ENCODE data around the gene GRM8. TPM values are rescaled to one million over a fixed set of nuclear protein-coding genes. Genes with fewer than 3 reads are reported as not detected.
"Not testable (repeated sequence)": the region's sequence is repeated elsewhere in the genome, so short reads cannot be mapped to it uniquely, and the experiment has no call there.

GRM8 gene
- total RNA-seq, 1 donor from 2014 or later = under 0.01 TPM

DNA sequence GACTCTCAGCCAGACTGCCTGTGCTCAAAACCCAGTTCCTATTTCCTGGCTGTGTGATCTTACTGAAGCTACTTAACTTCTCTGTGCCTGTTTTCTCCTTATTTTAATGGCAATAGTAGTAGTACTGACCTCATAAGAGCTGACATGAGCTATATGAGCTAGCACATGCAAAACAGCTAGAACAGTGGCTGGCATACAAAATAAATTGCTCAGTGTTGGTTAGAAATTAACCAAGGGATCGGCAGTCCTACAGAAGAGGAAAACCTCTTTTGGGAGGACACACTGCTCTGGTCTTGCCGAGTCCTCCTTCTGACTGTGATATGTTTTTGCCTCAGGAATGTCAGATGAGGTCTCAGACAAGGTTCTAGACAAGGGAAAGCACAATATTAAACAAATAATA lies 322.6 kb downstream of the GRM8 start:
- DNase-seq (ENCODE audit: low read depth, low spot score) = no peak

DNA sequence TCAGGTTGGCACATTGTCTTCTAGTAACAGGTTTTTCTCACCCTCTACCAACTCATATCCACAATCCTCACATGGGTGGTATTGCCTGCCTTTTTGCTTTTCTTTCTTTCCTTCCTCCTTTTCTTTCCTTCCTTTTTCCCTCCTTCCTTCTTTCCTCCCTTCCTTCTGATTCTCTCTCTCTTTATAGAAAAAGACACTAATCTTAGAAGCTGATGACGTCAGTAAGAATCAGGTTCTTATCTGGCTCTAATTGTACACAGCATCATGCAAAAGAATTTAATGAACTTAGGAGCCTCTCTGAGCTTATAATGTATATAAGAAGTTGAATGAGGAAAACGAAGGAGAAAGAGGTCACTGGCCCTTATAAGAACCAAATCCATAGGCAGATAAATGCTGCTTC lies 328.3 kb downstream of the GRM8 start:
- no peak for DNase-seq (ENCODE audit: low read depth, low spot score)

DNA sequence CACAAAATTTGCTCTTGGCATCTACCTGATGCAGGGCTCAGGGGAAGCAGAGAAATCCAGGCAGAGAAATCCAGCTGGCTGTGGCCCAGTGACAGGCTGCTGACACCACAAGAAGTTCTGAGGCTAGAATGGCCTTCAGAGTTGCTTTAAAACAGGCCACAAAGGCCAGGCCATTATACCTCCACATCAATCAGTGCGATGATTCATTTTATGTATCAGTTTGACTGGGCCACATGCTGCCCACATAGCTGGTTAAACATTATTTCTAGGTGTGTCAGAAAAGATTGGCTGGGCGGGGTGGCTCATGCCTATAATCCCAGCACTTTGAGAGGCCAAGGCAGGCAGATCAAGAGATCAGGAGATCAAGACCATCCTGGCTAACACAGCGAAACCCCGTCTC lies 341.1 kb downstream of the GRM8 start:
- DNase-seq (ENCODE audit: low read depth, low spot score) = not testable (repeated sequence)

DNA sequence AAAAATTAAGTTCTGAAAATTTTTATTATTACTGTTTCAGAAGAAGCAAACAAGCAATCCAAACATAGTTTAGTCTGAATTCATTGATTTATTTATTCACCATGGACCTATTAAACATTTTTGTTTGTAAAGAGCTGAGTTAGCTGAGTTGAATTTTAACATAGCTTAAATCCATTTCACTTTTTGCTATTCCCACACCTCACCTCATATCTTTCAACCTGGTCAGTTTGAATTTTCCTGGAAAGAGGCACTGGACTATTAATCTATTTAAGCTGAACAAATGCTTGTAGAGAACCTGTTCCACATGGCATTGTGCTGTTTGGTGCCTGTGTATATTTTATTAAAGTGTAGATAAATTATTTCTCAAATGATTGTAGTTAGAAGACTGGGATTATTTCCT lies 344.2 kb downstream of the GRM8 start:
- not testable (repeated sequence) for DNase-seq (ENCODE audit: low read depth, low spot score)

DNA sequence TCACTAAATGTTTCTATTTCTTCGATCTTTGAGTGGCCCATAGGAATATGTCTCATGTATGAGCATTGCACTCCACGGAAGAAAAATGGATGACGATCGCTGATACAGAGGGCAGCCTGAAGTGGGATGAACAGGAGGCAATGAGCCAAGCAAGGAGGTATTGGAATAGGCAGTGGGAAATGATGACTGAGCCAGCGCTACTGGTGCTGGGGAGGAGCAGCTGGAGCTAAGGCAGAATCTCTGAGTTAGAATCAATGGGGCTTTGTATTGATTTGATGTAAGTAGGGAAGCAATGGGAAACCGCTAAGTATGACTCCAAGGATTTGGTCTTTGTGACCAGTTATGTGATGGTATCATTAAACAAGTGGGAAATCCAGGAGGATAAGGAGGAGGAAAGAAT lies 345.1 kb downstream of the GRM8 start:
- not testable (repeated sequence) for DNase-seq (ENCODE audit: low read depth, low spot score)

DNA sequence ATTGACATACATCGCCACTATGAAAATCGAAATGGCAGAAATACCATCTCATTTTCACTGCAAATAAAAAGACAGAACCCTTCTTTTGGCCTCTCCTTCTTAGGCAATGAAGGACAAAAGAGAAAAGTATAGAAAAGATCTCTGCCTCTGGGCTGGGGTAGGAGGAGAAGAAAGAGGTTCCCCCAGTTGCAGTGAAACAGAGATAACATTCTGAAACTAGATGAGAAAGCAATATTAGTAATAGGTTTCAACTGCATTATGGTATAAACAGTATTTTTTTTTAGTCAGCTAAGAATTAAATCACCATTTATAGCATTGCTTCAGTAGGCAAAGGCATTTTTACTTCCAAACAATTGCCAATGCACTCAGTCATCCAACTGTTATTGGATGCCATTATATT lies 347.5 kb downstream of the GRM8 start:
- not testable (repeated sequence) for DNase-seq (ENCODE audit: low read depth, low spot score)

DNA sequence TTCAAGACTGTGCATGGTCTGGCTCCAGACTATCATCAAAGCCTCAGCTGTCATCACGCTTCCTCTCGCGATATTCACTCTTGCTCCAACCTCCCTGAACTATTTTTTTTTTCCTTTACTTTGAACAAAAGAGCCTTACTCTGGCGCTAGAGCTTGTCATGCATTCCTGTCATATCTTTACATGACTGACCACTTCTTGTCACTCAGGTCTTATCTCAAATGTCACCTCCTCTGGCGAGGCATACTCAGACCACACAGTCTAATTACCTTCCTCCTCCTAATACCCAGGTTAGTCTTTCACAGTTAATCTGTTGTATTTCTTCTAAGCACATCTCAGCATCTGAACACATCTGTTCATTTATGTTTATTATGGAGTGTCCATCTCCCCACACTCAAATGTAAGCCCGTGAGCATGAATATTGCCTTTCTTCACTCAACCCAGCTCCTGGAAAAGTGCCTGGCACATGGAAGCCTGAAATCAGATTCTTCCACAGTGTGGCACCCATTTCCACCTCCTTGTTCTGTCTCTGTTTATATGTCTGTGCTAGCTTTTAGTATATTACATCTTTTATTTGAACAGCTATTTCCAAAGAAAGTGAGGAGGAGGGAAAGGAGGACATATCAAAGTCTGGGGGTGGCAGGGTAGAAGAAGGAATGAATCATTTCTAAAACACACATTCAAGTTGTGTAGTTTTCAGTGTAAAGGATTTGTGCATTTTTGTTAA lies 351.5 kb downstream of the GRM8 start:
- not testable (repeated sequence) for DNase-seq (ENCODE audit: low read depth, low spot score)

DNA sequence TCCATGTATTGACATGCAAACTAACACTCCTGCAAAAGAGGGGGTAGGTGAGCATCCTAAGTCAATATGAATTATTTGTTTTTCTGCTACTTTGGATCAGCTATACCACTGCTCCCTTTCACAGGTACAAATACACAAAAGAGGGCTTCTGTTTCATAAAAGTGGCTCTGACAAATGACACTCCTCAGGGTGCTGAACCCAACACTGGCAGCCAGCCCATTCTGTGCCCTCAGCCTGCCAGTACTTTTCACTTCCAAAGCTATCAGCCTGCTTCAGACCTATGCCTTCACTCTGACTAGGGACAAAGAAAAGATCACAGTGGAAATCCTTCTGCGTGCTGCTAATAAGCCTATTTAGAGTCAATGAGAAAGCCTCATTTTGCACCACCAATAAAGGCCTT lies 364.8 kb downstream of the GRM8 start:
- DNase-seq (ENCODE audit: low read depth, low spot score) = not testable (repeated sequence)

DNA sequence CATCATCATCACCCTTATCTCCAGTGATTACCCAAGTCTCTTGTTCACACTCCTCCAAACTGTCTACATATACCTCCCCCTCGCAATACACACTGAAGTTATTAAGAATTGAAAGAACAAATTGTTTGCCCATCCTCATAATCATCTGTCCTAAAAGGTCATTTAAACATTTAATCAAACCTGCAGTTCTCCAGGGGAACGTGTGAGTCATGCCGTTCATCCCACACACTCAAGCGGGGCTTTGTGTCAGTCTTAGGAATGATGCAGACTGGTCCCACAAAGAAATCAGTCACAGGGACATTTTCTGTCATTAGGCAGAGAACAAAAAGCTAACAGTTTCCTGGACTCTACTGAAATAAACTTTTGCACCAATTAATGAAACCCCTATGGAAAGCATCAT lies 365.2 kb downstream of the GRM8 start:
- not testable (repeated sequence) for DNase-seq (ENCODE audit: low read depth, low spot score)

DNA sequence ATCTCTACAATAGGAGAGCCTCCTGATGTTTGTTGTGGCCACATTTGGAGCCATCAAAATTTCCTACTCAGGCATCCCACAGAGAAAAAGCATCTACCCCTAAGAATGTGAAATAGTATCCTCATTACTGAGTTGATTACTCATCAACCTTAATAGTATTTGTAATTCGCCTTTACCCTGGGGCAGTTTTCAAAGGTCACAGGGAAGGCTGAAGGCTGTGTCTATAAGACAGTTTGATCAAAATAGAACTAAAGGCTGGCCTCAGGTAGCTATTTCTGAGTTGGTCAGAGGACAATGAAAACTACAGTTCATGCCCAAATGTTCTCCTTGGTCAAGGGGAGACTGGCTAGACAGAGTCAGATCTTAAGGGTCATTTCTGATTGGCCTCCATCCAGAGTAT lies 370.0 kb downstream of the GRM8 start:
- DNase-seq (ENCODE audit: low read depth, low spot score) = not testable (repeated sequence)

DNA sequence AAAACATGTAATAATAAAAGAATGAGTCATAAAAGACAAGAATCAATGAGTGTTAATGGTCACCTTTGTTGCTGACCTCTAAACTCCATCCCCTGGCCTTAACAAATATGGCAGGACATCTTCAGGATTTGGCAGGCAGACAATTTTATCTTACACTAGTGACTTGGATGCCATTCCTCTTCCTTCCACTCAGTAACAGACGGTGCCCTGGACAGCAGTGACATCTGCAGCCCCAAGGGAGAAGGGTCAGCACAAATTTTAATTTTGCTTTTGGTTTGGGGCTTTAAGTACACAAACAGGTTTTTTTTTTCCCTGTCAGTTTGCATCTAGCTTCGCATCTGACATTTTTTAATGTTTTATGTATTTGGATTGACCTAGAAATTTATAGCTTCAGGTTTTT lies 370.8 kb downstream of the GRM8 start:
- not testable (repeated sequence) for DNase-seq (ENCODE audit: low read depth, low spot score)

DNA sequence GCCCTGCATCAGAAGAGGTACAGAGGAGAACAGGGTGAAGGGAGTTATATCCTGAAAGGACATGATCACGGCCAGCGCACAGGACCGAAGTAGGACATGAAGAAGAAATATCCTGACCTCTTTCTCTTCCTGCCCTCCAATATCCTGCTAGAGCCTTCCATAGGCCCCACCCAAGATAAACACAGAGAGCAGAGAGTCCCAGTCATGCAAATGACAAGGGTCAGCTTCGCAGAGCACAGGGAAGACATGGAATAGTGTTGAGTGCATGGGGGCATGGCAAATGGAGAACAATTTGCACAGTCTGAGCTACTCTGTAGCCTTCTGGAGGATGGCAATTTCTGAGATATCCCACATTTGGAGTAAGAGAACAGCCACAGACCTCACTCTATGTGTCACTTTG lies 371.4 kb downstream of the GRM8 start:
- DNase-seq (ENCODE audit: low read depth, low spot score) = no peak

DNA sequence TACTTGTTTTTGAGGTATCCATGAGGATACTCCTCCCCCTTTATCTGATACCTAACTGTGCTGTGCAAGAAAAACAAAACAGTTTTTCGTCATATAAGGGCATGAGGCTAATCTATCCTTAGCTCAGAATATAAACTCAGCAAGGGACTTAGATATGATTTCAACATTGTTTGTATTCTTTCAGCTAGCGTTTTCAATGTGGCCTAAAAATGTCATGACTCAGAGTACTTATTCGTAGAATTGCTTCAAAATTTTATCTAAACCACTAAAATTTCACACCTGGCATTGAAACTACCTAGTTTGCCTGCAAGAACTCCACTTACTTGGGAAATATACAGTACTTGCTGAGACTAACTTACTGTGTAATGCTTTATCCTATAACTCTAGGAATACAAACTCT lies 376.2 kb downstream of the GRM8 start:
- DNase-seq (ENCODE audit: low read depth, low spot score) = not testable (repeated sequence)

DNA sequence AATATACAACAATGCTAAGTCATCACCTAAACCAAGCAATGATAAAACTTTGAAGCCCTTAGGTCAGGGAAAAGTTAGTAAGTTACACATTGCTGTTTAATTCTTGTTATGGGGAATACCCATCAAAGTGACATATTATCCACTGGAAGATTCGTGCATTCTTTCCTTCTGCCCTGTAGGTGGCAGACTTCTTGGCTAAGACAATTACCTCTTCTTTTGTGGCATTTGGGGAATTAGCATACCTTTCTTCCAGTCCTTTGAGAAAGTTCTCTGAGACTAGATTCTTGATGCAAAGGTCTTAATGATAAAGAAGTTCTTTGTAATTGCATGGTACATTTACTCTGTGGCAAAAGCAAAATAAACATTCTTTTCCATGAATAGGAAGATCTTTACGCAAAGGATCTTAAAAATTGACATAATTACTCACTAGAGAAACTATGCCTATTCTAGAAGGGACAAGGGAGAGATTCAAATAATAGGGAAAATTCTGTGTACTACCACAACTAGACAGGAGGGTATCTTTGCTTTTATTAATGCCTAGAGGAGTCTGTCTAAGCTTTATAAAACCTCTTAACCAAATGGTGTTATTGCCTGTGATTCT lies 395.9 kb downstream of the GRM8 start:
- no peak for DNase-seq (ENCODE audit: low read depth, low spot score)

DNA sequence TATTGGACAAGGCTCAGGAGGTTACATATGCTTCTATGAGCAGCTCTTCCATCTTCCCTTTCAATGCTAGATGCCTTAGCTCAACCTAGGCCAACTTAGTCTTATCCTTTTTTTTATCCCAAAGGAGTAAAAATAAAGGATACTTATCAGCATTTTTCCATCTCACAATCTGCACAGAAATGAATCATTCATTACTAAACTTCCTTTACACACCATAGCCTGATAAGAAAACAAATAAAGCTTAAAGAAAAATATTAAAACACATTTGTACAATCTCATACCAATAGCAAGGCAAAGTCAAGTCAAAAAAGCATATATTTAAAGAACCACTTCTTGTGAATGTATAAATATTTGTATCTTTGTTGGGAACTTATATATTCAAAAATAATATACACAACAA lies 407.4 kb downstream of the GRM8 start:
- DNase-seq (ENCODE audit: low read depth, low spot score) = no peak

DNA sequence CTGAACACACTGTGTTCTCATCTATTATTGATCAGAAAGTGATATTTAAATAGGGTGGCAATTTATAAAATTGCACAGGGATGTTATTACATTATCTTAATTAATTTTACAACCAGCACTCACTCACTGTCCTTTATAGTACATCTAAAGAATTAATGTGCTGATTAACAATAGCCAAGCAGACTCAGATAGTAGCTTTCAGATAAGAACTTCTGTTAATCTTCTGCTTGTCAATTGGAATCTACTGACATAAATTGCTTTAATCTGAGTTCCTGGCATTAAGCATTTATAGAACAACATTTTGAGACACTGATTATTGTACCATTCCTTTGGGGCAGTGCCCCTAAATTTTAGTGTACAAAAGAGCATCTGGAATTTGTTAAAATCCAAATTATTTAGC lies 408.9 kb downstream of the GRM8 start:
- no peak for DNase-seq (ENCODE audit: low read depth, low spot score)

DNA sequence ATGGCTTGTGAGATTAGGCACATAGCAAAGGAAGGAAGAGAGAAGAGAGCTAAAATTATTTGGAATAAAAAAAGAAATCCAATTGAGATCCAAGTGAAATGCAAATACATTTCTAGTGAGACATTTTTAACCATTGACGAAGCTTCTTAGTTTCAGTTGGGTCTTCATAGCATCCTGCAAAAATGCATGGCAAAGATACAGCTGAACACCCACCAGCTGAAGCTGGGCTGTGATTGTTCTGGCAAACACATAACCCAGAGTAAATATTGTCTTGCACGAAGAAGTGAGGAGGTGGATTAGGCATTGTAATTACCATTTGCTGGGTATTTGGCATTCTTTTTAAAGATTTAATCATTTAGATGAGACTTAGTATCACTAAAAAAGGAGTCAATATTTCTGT lies 409.4 kb downstream of the GRM8 start:
- no peak for DNase-seq (ENCODE audit: low read depth, low spot score)

DNA sequence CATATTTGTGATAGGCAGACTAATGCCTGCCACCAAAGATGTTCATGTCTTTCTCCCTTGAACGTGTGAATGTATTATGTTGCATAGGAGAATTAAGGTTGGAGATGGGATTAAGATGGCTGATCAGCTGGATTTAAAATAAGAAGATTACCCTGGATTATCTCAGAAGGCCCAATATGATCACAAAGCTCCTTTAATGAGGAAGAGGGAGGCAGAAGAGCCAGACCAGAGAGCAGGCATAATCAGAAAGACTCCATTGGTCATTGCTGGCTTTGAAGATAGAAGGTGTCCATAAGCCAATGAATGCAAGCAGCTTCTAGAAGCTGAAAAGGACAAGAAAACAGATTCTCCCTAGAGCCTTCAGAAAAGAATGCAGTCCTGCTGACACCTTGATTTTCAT lies 410.3 kb downstream of the GRM8 start:
- no peak for DNase-seq (ENCODE audit: low read depth, low spot score)

DNA sequence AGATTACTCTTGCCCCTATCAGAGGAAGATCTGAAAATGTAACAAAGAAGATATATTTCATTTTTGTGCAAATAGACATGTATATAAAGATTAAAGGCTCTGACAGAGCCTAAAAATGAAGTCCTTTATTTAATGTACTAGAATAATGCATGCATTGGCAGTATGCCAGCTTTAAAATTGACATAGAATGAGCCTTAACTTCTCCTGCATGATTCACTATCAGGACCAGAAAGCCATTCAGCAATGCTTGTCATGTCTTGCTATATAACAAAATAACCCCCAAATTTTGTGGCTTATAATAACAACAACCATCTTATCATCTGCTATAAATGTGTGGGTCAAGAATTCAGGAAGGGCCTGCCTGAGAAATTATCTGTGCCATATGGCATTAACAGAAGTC lies 411.9 kb downstream of the GRM8 start:
- no peak for DNase-seq (ENCODE audit: low read depth, low spot score)

DNA sequence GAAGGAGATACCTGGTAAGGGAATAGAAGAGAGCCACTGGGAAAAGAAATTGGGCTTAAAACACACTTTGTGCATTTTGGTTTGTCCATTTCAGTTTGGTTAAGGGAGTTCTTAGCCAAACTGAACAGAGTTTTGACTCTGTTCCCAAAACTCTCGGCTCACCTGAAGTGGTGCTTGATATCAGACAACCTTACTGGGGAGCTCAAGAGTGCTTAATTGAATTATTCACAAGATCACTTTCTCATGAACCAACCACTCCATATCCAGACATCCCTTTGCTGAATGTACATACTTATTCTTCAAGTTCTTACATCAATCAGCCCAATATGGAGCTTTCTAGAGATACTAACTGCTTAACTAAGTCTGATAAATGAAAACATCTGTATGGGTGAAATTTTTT lies 413.1 kb downstream of the GRM8 start:
- DNase-seq (ENCODE audit: low read depth, low spot score) = no peak

DNA sequence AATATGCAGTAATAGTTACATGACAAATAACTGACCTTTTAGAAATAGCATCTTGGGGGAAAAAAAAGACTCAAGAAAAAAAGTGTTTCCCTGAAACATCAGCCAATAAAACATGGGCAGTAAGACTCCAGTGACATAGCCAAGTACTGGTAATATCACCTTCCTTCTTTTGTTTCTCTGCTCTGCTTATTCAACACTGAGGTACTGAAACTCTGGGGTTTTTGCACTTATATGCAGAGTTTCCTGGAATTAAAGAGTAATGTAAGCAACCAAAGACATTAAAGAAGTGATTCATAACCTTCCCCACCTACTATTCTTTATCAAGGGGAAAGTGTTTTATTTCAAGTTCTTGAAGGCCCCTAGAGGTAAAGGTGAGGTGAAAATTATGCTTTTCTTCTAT lies 414.5 kb downstream of the GRM8 start:
- DNase-seq (ENCODE audit: low read depth, low spot score) = no peak

DNA sequence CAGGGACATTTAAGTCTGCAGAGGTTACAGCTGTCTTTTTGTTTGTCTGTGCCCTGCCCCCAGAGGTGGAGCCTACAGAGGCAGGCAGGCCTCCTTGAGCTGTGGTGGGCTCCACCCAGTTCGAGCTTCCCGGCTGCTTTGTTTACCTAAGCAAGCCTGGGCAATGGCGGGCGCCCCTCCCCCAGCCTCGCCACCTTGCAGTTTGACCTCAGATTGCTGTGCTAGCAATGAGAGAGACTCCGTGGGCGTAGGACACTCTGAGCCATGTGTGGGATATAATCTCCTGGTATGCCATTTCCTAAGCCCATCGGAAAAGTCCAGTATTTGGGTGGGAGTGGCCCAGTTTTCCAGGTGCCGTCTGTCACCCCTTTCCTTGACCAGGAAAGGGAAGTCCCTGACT lies 421.5 kb downstream of the GRM8 start:
- not testable (repeated sequence) for DNase-seq (ENCODE audit: low read depth, low spot score)

DNA sequence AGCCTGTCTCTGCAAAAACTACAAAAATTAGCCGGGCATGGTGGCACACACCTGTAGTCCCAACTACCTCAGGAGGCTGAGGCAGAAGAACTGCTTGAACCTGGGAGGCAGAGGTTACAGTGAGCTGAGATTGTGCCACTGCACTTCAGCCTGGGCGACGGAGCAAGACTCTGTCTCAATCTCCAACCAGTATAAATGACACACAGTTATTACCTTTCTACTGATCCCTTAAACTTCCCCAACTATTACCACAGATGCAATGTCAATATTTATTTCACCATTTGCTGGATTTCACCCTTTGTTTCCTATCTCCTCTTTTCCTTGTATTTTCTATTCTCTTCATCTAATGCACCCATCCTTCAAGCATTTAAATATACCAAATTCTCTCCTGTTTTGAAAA lies 431.8 kb downstream of the GRM8 start:
- DNase-seq (ENCODE audit: low read depth, low spot score) = no peak

DNA sequence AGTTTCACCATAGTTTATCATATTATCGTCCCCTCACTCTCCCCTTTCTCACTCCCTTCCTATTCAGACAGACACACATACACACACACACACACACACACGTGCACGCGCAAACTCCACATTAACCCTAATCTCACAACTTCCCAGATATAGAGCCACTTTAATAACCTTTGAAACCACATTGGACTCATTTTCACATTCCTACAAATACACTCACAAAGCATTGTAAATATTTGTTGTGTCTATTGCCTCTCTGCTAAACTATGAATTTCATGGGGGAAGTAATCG lies 433.6 kb downstream of the GRM8 start:
- DNase-seq (ENCODE audit: low read depth, low spot score) = no peak
